CD4-positive, alpha-beta T cell (primary cell): ENCODE data around the gene FAM13C. TPM values are rescaled to one million over a fixed set of nuclear protein-coding genes. Genes with fewer than 3 reads are reported as not detected.

Experiments used
- ATAC-seq: fragments of 200-7000 bp; cut with Tn5 transposase; one replicate; pipeline ENCODE4 v1.10.0; 2022; ENCODE audit warnings: mild to moderate bottlenecking; ENCODE audit not compliant: poor library complexity
- CTCF ChIA-PET: fragments of 350-600 bp; sonication (Branson Sonifier 250); formaldehyde crosslinking; loops from one replicate; lab custom pipeline; 2021; ENCODE audit warnings: antibody characterized with exemption, inconsistent platforms; lab: Charles Lee
- POLR2A ChIA-PET: fragments of 350-600 bp; sonication (Branson Sonifier 250); formaldehyde crosslinking; loops from one replicate; lab custom pipeline; 2021; ENCODE audit warnings: antibody characterized with exemption, inconsistent platforms; lab: Charles Lee
- DNase-seq, 14 experiments: peaks; one replicate each; pipeline ENCODE4 v3.0.0-alpha.2; 2013 to 2020; ENCODE audit warnings: mixed read lengths in 2 of 14
- H3K27ac ChIP-seq, 2 donors: one replicate each; pipeline versions ENCODE4 v1.5.1 to v1.7.0; 2013; ENCODE audit warnings: low read length in 2 of 2, low read depth in 1 of 2, mild to moderate bottlenecking in 1 of 2
- H3K27me3 ChIP-seq, 2 experiments: 1 replicate in 1 of 2; 2 replicates in 1 of 2; pipeline versions ENCODE4 v1.6.1 to v1.7.0; 2013; ENCODE audit warnings: low read length in 2 of 2, control low read depth in 1 of 2, mild to moderate bottlenecking in 1 of 2, moderate library complexity in 1 of 2; ENCODE audit not compliant: insufficient read depth in 2 of 2, control insufficient read depth in 1 of 2
- H3K36me3 ChIP-seq: one replicate; pipeline ENCODE4 v1.6.1; 2013; ENCODE audit warnings: low read length, control low read depth; ENCODE audit not compliant: insufficient read depth
- H3K4me1 ChIP-seq: one replicate; pipeline ENCODE4 v1.6.1; 2013; ENCODE audit warnings: low read length, control low read depth; ENCODE audit not compliant: insufficient read depth
- H3K4me3 ChIP-seq: one replicate; pipeline ENCODE4 v1.5.1; 2013; ENCODE audit warnings: mild to moderate bottlenecking, low read length, moderate library complexity
- H3K9me3 ChIP-seq, 2 experiments: 1 replicate in 1 of 2; 2 replicates in 1 of 2; pipeline versions ENCODE4 v1.6.1 to v1.7.0; 2013; ENCODE audit warnings: low read length in 2 of 2, mild to moderate bottlenecking in 2 of 2, control low read depth in 1 of 2, moderate library complexity in 1 of 2; ENCODE audit not compliant: control insufficient read depth in 1 of 2, insufficient read depth in 1 of 2
- H3K27ac Mint-ChIP-seq: one replicate; pipeline ENCODE4 v1.8.0; 2020; ENCODE audit warnings: mixed read lengths
- H3K27me3 Mint-ChIP-seq: one replicate; pipeline ENCODE4 v1.8.0; 2021; ENCODE audit warnings: mixed read lengths
- H3K36me3 Mint-ChIP-seq: one replicate; pipeline ENCODE4 v1.8.0; 2021; ENCODE audit warnings: low read depth, mixed read lengths
- H3K4me1 Mint-ChIP-seq: one replicate; pipeline ENCODE4 v1.8.0; 2021; ENCODE audit warnings: low read depth, mixed read lengths
- H3K4me3 Mint-ChIP-seq: one replicate; pipeline ENCODE4 v1.8.0; 2020; ENCODE audit warnings: mild to moderate bottlenecking, mixed read lengths
- H3K9me3 Mint-ChIP-seq: one replicate; pipeline ENCODE4 v1.8.0; 2020; ENCODE audit warnings: mixed read lengths
- intact Hi-C, 2 experiments: fragments of 100-400 bp; cut with DNase I in 1 of 2; cut with micrococcal nuclease in 1 of 2; formaldehyde crosslinking; loops; one replicate each; pipeline versions ENCODE4 v1.15.1 to v1.9.0; 2023 to 2025; cut with DNase I, micrococcal nuclease
- total RNA-seq, 174 experiments: library from RNA in 2 of 174; stranded (reverse) in 2 of 174; gene quantifications; one replicate each; pipeline ENCODE4 v1.2.3 and lab custom pipeline; 2021 to 2026
- TF ChIP-seq, protein P1 (sequence below): fragments of 200-600 bp; IDR thresholded peaks from one replicate; pipeline ENCODE4 v1.8.0; 2022; ENCODE audit warnings: antibody characterized with exemption, mild to moderate bottlenecking

The FAM13C gene
- total RNA-seq, 2 experiments from 2014 or later: not detected

DNA sequence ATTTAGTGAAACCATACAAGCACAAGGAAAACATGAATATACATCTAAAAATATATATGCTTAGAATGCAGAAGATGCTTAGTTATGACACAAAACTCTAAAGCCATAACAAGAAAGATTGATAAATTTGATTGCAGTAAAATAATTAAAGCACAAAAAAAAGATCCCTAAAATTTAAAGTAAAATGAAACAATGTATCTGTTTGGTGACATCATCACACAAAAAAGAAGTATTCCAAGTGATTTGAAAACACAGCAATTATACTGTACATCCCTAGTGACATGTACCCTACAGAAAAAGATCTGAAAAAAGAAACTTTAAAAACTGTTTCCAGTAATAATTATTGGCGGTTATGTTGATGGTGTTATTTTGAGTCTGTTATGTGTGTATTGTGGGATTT is 148.2 kb downstream of the FAM13C start:
- ATAC-seq (no peak), DNase-seq (no peak)
- Mint-ChIP-seq H3K36me3 (no peaks in the 10 kb centered on the region), H3K27ac (no peak overlapping the region), H3K9me3 (peaks cover 3% of the 10 kb centered on the region), H3K4me3 (no peak overlapping the region), H3K27me3 (no peaks in the 10 kb centered on the region), H3K4me1 (no peaks in the 10 kb centered on the region)
- Histone ChIP-seq H3K4me3 (no peak overlapping the region), H3K27ac (no peak overlapping the region), H3K4me1 (no peaks in the 10 kb centered on the region), H3K36me3 (no peaks in the 10 kb centered on the region), H3K27me3 (no peaks in the 10 kb centered on the region), H3K9me3 (no peaks in the 10 kb centered on the region)
- ChIA-PET CTCF (no interaction called here), POLR2A (no interaction called here)
- intact Hi-C loops: no loop called here
- TF ChIP-seq, protein P1, sequence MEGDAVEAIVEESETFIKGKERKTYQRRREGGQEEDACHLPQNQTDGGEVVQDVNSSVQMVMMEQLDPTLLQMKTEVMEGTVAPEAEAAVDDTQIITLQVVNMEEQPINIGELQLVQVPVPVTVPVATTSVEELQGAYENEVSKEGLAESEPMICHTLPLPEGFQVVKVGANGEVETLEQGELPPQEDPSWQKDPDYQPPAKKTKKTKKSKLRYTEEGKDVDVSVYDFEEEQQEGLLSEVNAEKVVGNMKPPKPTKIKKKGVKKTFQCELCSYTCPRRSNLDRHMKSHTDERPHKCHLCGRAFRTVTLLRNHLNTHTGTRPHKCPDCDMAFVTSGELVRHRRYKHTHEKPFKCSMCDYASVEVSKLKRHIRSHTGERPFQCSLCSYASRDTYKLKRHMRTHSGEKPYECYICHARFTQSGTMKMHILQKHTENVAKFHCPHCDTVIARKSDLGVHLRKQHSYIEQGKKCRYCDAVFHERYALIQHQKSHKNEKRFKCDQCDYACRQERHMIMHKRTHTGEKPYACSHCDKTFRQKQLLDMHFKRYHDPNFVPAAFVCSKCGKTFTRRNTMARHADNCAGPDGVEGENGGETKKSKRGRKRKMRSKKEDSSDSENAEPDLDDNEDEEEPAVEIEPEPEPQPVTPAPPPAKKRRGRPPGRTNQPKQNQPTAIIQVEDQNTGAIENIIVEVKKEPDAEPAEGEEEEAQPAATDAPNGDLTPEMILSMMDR: no peak

DNA sequence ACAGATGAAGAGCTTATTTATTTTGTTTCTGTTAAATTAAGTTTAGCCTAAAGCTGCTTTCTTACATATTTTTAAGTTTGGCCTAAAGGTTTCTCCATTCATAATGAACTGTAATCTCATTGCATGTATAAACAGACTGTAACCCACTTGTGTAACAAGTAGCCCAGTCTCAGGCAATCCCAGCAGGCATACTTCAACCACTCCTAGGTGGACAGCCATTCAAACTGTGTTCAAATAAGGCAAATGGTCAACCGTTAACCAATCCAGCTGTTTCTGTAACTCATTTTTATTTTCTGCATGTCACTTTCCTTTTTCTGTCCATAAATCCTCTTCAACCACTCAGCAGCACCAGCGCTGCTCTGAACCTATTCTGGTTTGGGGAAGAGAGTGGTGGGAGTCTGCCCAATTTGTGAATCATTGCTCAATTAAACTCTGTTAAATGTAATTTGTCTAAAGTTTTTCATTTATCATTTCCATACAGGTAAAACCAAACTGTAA is 150.0 kb downstream of the FAM13C start:
- intact Hi-C loops: no loop called here
- H3K4me1 Mint-ChIP-seq: no peaks in the 10 kb centered on the region
- CTCF ChIA-PET: no interaction called here

DNA sequence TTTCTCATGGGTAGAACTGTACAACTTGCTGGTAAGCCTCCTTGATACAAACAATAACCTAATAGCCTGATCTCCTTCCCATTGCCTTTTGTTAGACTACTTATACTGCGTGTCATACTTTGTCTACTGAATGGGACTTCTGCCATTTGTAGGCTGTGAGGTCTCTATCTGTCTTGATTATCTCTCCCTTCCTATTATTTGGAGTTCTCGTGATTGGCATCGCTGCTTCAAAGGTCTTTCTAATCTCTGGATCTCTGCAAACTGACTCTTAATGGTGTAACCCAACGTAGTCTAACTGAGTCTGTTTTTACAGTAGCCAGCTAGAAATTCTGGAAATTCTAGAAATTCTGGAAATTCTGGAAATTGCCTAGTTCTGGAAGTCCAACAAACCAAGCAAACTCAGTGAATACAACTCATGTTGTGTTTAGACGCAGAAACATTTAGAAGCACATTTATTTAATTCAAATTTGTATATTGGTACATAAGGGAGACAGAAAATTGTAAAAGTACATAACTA is 156.1 kb downstream of the FAM13C start:
- Histone ChIP-seq H3K27ac (no peak overlapping the region), H3K27me3 (no peaks in the 10 kb centered on the region), H3K4me1 (no peaks in the 10 kb centered on the region), H3K9me3 (peaks cover 0 to 10% of the 10 kb centered on the region in 2 experiments), H3K4me3 (no peak overlapping the region), H3K36me3 (no peaks in the 10 kb centered on the region)
- Mint-ChIP-seq H3K27ac (no peak overlapping the region), H3K4me1 (no peaks in the 10 kb centered on the region), H3K36me3 (no peaks in the 10 kb centered on the region), H3K27me3 (no peaks in the 10 kb centered on the region), H3K9me3 (peaks cover 8% of the 10 kb centered on the region), H3K4me3 (no peak overlapping the region)
- TF ChIP-seq, protein P1: no peak
- intact Hi-C loops: no loop called here
- ChIA-PET CTCF (no interaction called here), POLR2A (interaction anchor here (0.7 kb wide), 1 partner anchor 185 kb away, joined by 3 read pairs; no protein-coding TSS in a partner anchor)
- DNase-seq: no peak
- no peak for ATAC-seq

More for the DNA sequence above, 150.0 kb downstream of the FAM13C start:
- Histone ChIP-seq H3K36me3 (no peaks in the 10 kb centered on the region), H3K4me3 (no peak overlapping the region), H3K4me1 (no peaks in the 10 kb centered on the region), H3K9me3 (peaks cover 0 to 5% of the 10 kb centered on the region in 2 experiments), H3K27me3 (no peaks in the 10 kb centered on the region), H3K27ac (no peak overlapping the region)
- Mint-ChIP-seq H3K27me3 (no peaks in the 10 kb centered on the region), H3K36me3 (no peaks in the 10 kb centered on the region), H3K27ac (no peak overlapping the region), H3K4me3 (no peak overlapping the region), H3K9me3 (peaks cover 3% of the 10 kb centered on the region)
- no peak for DNase-seq
- TF ChIP-seq, protein P1: no peak
- no peak for ATAC-seq
- POLR2A ChIA-PET: no interaction called here

Other genes starting within 250 kb of the FAM13C start
- not detected for gene PHYHIPL, start 185.9 kb downstream of the FAM13C start, total RNA-seq